DMS53 treated with DMSO at 0.1 percent for 48 hours (cell line): Measurements from ENCODE around the gene EXOC3.

Experiments
- DNase-seq: peaks from one replicate; lab custom pipeline; 2025; ENCODE audit not compliant: unreplicated experiment; lab: John Stamatoyannopoulos, UW

EXOC3 gene

GRCh38 chr5:438481-438981 is 4.4 kb upstream of the EXOC3 start:
- no peak for DNase-seq

DNA sequence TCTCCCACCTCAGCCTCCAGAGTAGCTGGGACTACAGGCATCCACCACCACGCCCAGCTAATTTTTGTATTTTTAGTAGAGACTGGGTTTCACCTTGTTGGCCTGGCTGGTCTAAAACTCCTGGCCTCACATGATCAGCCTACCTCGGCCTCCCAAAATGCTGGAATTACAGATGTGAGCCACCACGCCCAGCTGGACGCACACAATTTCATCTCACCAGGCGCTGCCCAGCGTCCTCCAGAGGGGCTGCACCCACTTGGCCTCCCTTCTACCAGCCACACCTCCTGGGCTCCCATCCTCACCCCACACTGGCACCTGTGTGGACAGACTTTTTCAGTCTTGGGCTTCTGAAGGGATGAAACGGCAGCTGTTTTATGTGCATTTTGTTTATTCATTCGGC is 3.8 kb upstream of the EXOC3 start:
- DNase-seq, result no peak

DNA sequence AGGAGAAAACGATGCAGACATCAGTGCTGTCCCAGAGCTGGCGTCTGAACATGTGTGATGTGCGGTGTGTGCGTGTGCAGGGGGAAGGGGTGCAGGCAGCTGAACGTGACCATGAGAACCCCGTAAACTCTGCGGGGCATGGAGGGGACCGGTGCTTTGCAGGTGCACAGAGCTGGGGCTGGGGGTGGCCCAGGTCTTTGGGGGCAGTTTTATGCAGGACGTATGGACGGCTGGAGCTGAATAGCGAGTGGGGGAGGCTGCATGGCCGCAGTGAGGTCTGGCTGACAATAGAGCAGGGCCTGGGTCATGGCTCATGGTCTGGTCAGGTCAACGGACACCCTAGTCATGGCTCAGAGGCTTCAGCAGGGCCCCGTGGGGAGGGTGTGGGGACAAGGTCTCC is 3.3 kb upstream of the EXOC3 start:
- DNase-seq, result no peak

DNA sequence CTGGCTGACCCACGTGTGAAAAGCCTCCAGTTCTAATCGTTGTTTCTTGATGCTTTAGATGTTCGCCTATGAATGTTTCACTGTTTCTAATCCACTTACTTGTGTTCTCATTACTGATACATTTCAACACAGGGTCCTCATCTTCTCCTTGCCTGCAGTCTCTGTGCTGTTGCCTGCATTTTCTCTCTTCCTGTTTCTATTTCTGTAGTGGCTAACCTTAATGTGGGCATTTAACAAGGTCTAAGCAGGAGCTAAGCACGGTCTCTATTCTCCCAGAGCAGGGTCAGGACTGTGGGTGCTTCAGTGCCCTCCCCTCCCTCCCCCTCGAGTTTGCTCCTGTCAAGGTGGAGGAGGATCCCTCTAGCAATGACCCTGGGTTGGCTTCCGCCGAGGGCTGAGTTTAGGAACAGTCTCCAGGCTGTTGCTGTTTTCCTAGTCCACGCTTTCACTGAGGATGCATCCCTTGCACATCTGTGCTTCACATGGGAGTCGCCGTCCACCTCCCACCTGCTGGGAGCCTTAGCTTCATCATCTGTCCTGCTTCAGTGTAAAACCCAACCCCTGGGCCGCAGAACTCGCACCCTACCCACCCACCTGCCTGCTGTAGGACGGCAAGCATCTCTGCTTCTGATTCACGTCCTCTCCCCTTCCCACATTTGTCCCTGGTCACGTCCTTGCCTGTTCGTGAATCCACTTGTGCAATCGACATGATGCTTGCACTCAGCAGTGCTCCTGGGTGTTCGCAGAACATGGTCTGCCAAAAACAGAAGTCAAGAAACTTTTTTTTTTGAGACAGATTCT is 2.4 kb upstream of the EXOC3 start:
- DNase-seq, result no peak

- no peak for DNase-seq
Measured at GRCh38 chr5:441996-442334, 1.0 kb upstream of the EXOC3 start.

- peak; percentile 83 for DNase-seq
Measured at GRCh38 chr5:443239-444151, 519 bp downstream of the EXOC3 start.

DNA sequence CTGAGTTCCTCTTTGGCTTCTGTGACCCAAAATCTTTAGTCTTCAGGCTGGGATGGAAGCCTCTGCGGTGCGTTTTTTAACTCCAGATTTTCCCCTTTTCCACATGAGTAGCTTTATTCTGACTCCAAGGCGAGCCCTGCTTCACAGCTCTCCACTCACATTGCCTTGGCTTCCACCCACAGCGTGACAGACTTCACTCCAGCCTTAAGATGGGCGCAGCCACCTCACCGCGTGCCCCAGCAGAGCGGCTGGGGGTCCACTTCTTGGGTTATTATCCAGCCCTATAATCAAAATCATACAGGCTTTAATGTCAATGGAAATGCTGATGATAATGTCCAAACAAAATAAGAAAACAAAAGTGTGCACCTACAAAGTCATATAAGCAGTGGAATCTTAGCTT is 1.2 kb downstream of the EXOC3 start:
- no peak for DNase-seq

GRCh38 chr5:445591-445990 is 2.6 kb downstream of the EXOC3 start:
- DNase-seq, result no peak

- DNase-seq, result no peak
Measured at GRCh38 chr5:446066-446882, 3.3 kb downstream of the EXOC3 start.

- DNase-seq, result peak; percentile 38
Measured at GRCh38 chr5:446883-447263, 3.9 kb downstream of the EXOC3 start.

DNA sequence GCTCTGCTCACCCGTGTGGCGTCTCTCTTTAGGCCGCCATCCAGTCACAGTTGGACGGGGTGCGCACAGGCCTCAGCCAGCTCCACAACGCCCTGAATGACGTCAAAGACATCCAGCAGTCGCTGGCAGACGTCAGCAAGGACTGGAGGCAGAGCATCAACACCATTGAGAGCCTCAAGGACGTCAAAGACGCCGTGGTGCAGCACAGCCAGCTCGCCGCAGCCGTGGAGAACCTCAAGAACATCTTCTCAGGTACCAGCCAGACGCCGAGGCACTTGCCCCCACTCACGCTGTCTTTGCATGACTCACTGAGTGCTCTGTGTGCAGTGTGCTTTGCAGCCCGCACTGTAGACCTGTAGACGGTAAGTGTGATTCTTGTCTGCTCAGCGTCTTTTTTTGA is 4.5 kb downstream of the EXOC3 start:
- DNase-seq, result no peak

GRCh38 chr5:448061-448765 is 5.2 kb downstream of the EXOC3 start:
- DNase-seq, result no peak

- DNase-seq, result no peak
Measured at GRCh38 chr5:448766-449090, 5.8 kb downstream of the EXOC3 start.

- no peak for DNase-seq
Measured at GRCh38 chr5:449151-449550, 6.2 kb downstream of the EXOC3 start.

DNA sequence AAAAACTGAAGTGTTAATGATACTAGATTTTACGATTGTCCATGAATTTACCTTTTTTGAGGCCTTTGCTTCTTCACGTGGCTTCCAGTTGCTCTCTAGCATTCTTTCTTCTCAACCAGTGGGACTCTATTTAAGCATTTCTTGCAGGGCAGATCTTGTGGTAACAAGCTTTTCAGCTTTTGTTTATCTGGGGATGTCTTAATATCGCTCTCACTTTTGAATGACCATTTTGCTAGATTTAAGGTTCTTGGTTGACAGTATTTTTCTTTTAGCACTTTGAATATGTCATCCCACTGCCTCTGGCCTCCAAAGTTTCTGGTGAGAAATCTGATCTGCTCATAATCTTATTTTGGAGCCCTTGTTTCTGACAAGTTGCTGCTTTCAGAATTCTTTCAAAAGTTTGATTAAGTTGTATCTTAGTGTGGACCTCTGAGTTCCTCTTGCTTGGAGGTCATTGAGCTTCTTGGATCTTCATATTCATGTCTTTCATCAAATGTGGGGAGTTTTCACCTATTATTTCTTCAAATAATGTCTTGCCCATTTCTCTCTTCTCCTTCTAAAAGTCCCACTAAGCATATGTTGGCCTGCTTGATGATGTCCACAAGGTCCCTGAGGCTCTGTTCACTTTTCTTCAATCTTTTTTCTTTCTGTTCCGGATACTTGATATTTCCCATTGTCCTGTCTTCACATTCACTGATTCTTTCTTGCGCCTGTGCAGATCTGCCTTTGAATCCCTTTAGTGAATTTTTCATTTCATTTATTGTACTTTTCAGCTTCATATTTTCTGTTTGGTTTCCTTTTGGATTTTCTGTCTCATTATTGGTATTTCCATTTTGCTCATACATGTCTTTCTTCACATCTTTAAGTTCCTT is 8.8 kb downstream of the EXOC3 start:
- DNase-seq, result no peak

DNA sequence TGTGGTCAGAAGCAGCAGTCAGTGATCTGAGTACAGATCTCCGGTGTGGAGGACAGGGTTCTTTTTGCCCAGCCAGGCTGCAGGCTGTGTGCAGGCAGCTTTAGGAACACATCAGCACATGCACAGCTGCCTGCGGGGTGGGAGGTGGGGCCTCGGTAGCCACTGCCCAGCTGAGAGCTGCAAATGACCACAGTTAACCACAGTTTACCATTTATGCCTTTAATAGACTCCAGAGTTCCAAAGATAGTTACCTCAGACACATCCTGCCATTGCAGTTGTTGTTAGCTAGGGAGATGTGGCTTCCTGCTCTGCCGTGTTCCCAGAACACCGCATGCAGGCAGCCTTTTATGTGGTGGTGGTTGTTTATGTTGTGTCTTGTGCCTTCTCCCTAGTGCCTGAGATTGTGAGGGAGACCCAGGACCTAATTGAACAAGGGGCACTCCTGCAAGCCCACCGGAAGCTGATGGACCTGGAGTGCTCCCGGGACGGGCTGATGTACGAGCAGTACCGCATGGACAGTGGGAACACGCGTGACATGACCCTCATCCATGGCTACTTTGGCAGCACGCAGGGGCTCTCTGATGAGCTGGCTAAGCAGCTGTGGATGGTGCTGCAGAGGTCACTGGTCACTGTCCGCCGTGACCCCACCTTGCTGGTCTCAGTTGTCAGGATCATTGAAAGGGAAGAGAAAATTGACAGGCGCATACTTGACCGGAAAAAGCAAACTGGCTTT is 10.2 kb downstream of the EXOC3 start:
- no peak for DNase-seq

- DNase-seq, result no peak
Measured at GRCh38 chr5:453725-454481, 10.9 kb downstream of the EXOC3 start.

GRCh38 chr5:454936-455335 is 12.0 kb downstream of the EXOC3 start:
- DNase-seq, result no peak

- DNase-seq, result no peak
Measured at GRCh38 chr5:455806-456205, 12.8 kb downstream of the EXOC3 start.
